ENCODE measurements around the gene SCAI. TPM values are rescaled to one million over a fixed set of nuclear protein-coding genes. Genes with fewer than 3 reads are reported as not detected.

Gene SCAI
- total and polyA plus RNA-seq, 9 of the 15 experiments (the other 6 are each of a cell fraction or from before 2014, with no cell fraction given), result 0.70 to 12.4 (median 4.2) TPM

DNA sequence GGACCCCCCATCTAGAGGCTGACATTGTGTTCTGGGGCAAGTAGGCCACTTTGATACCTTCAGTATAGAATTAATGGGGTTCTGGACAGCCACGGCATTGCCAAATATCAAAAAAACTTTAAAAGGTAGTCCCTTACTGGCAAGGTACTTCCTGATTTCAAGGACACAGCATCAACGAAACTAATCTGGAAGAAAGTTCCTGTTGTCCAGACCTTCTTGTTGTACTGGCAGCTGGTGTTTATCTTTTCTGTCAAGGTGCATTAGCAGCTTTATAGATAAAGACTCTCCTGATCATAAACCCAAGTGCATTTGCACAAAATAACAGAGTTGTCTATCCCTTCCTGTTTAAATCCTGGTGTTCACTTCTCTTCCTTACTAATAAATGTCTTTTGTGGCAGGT lies 178.7 kb downstream of the SCAI start (continued):
- TF ChIP-seq ZBTB40 (IDR thresholded peaks at IDR 0.05) (peak; percentile 69), ZBTB40 (CRISPR knock-in tag; IDR thresholded peaks at IDR 0.05) (no peak), ILF3 (IDR thresholded peaks at IDR 0.05; ENCODE audit: borderline replicate concordance) (no peak), KHSRP (IDR thresholded peaks at IDR 0.05) (no peak), ZNF175 (CRISPR knock-in tag; IDR thresholded peaks at IDR 0.05; ENCODE audit: low read depth) (peak; percentile 86; the same call in 1 of the 2 replicates), PCBP2 (IDR thresholded peaks at IDR 0.05; ENCODE audit: low read depth, low read length, poor library complexity, severe bottlenecking) (no peak), SPI1 (IDR thresholded peaks at IDR 0.05; ENCODE audit: borderline replicate concordance, low read depth, low read length) (0 out of 2 replicates have a peak, but pooled peaks have one; percentile 38), LEF1 (IDR thresholded peaks at IDR 0.05) (peak; percentile 95), ATF7 (IDR thresholded peaks at IDR 0.05) (peak; percentile 57), ZNF75A (CRISPR knock-in tag; IDR thresholded peaks at IDR 0.05) (no peak), WHSC1 (IDR thresholded peaks at IDR 0.05; ENCODE audit: low read length) (no peak), HDAC3 (IDR thresholded peaks at IDR 0.05; ENCODE audit: borderline replicate concordance, partially characterized antibody) (peak; percentile 63), TRIM24 (IDR thresholded peaks at IDR 0.05) (peak; percentile 81 to 89), ZNF668 (CRISPR knock-in tag; IDR thresholded peaks at IDR 0.05) (0 out of 2 replicates have a peak, but pooled peaks have one; percentile 55), CBFA2T3 (IDR thresholded peaks at IDR 0.05) (peak; percentile 96), DLX4 (CRISPR knock-in tag; IDR thresholded peaks at IDR 0.05) (no peak), ZNF282 (CRISPR knock-in tag; IDR thresholded peaks at IDR 0.05) (no peak), SRF (CRISPR knock-in tag; IDR thresholded peaks at IDR 0.05) (no peak), HDAC1 (IDR thresholded peaks at IDR 0.05) (0 out of 4 replicates have a peak, but pooled peaks of 1 of the 2 experiments have one; percentile 47), PPARD (CRISPR knock-in tag; IDR thresholded peaks at IDR 0.05) (no peak), TCF3 (CRISPR knock-in tag; IDR thresholded peaks at IDR 0.05) (peak; percentile 95), KDM1A (IDR thresholded peaks at IDR 0.05) (peak; percentile 52 to 69; a peak in 3 of 4 replicates), KDM2B (CRISPR knock-in tag; IDR thresholded peaks at IDR 0.05) (no peak)

All from K562 (cell line).